ENCODE measurements around the gene RNF26. TPM values are rescaled to one million over a fixed set of nuclear protein-coding genes. Genes with fewer than 3 reads are reported as not detected.

Gene RNF26
- total RNA-seq, 1 experiment from 2014 or later, result 13.4 TPM

DNA sequence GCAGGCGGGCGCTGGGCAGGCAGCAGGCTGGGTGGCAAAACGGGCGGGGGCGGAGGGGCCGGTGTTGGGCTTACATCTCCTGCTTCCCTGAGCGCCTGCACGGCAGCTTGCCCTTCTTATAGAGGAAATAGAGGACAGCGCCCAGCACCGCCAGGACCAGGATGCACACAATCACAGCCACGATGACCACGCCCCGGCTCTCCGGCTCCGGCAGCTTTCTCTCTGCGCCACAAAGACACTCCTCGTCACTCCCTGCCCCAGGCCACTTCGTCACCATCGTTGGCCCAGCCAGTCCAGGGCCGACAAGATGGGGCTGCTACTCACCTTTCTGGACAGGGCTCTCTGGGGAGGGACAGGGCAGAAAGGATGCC, 23.7 kb upstream of the RNF26 start:
- no peak for DNase-seq (ENCODE audit: low read depth)
- in situ Hi-C loops (cut with HindIII; ENCODE audit: low pct_unique_long_range_greater_than_20kb, low sequenced_read_pairs), result loop anchor here (25.0 kb wide), 1 partner anchor 198 kb away; the partner anchor contains the start of genes C2CD2L, DPAGT1 and HINFP

- in situ Hi-C loops (cut with HindIII; ENCODE audit: low pct_unique_long_range_greater_than_20kb, low sequenced_read_pairs), result loop anchor here (25.0 kb wide), 1 partner anchor 202 kb away; the partner anchor contains the start of genes C2CD2L, DPAGT1 and HINFP
- no peak for DNase-seq (ENCODE audit: low read depth)
Measured at GRCh38 chr11:119314726-119315125, 19.6 kb upstream of the RNF26 start.

GRCh38 chr11:119315131-119316015, 19.0 kb upstream of the RNF26 start:
- in situ Hi-C loops (cut with HindIII; ENCODE audit: low pct_unique_long_range_greater_than_20kb, low sequenced_read_pairs), result loop anchor here (25.0 kb wide), 1 partner anchor 203 kb away; the partner anchor contains the start of genes C2CD2L, DPAGT1 and HINFP

DNA sequence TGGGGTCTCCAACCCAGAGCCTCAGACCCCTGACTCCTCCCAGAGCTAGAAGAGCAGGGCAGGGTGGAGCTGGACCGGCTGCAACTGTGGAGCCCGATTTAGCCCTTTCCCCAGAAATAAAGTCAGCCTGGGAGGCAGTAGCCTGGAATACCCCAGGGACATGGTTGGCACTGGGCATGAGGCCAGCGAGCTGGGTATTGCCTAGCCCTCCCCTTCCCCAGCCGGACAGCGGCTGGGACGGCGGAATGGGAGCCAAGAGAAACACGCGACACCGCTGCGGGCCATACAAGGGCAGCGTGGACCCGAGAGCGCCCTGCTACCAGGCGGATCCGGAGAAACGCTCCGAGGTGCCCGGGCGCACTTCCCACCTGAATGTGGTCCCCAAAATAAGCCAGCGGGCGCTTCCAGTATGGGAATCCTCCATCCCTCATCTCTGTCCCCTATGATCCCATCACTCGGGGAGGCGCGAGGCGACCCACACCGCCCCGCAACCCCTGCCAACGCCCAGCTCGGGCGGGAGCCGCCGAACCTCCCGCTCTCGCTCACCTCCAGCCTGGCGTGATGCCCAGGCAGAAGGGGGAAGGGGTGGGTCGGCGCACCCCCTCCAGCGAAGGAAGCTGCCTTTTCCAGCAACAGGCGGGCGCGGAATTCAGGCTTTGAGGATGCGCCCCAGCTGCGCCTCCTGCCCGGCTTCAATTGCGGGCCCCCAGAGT, 18.2 kb upstream of the RNF26 start:
- DNase-seq (ENCODE audit: low read depth), result no peak
- in situ Hi-C loops (cut with HindIII; ENCODE audit: low pct_unique_long_range_greater_than_20kb, low sequenced_read_pairs), result loop anchor here (25.0 kb wide), 1 partner anchor 204 kb away; the partner anchor contains the start of genes C2CD2L, DPAGT1 and HINFP

More at GRCh38 chr11:119315131-119316015, 19.0 kb upstream of the RNF26 start:
- peak; percentile 20 for DNase-seq (ENCODE audit: low read depth)

GRCh38 chr11:119316729-119317591, 17.4 kb upstream of the RNF26 start, which contains the start of gene MCAM:
Gene MCAM (minus strand): TSS chr11:119317130. CDS start chr11:119317101, 29 bp downstream.
- in situ Hi-C loops (cut with HindIII; ENCODE audit: low pct_unique_long_range_greater_than_20kb, low sequenced_read_pairs), result loop anchor here (25.0 kb wide), 1 partner anchor 205 kb away; the partner anchor contains the start of genes C2CD2L, DPAGT1 and HINFP
- DNase-seq (ENCODE audit: low read depth), result no peak

GRCh38 chr11:119317592-119318239, 16.6 kb upstream of the RNF26 start:
- in situ Hi-C loops (cut with HindIII; ENCODE audit: low pct_unique_long_range_greater_than_20kb, low sequenced_read_pairs), result loop anchor here (25.0 kb wide), 1 partner anchor 205 kb away; the partner anchor contains the start of genes C2CD2L, DPAGT1 and HINFP

GRCh38 chr11:119318240-119319135, 15.8 kb upstream of the RNF26 start:
- DNase-seq (ENCODE audit: low read depth), result no peak
- in situ Hi-C loops (cut with HindIII; ENCODE audit: low pct_unique_long_range_greater_than_20kb, low sequenced_read_pairs), result loop anchor here (25.0 kb wide), 1 partner anchor 206 kb away; the partner anchor contains the start of genes C2CD2L, DPAGT1 and HINFP

More at GRCh38 chr11:119317592-119318239, 16.6 kb upstream of the RNF26 start:
- DNase-seq (ENCODE audit: low read depth), result no peak

DNA sequence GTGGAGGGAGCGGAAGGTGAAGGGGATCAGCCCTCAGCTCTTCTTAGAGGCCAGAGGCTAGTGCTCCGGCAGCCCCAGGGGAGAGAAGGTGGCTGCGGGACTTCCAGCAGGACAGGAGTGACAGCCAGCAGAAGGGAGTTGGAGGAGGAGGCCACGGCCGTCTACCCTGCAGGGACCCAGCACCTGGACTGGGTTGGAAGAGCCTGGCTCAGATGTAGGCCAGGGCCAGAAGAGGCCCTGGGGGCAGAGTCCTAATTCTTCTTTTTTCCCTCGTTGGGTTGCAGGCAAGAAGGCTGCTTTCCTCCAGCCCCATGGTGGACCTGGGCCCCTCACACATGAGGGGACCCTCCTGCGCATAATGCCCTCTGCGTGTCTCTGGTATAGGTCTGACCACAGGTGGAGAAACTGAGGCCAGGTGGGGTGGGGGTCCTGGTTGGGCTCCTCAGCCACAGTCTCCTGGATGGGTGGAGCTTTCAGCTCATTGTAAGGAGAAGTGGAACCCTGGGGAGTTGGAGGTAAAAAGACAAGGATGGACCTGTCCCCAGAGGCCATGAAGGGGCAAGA, 15.1 kb upstream of the RNF26 start:
- no peak for DNase-seq (ENCODE audit: low read depth)
- in situ Hi-C loops (cut with HindIII; ENCODE audit: low pct_unique_long_range_greater_than_20kb, low sequenced_read_pairs), result loop anchor here (25.0 kb wide), 1 partner anchor 207 kb away; the partner anchor contains the start of genes C2CD2L, DPAGT1 and HINFP

DNA sequence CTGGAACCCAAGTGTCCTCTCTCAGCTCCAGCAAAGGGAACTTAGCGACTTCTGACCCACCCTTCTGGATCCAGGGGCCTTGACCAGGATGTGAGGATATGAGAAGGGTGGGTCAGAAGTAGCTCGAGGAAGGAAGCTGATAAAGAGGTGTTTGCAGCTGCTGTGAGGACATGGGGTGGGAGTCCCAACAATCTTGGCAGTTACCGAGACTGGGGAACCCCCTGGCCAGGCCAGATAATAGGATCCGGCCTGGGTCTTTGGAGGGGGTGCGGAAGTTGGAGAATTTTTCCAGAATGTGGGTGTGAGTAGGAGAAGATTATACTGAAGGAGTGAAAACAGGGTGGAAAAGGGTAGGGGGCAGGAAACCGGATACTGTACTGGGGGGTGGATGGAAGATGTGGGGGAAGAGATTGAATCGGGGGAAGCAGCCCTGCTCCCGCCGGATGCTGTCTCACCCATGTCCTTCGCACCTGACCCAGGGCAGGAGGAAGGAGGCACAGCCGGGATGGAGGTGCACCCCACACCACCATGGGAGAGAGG, 14.6 kb upstream of the RNF26 start:
- DNase-seq (ENCODE audit: low read depth), result no peak
- in situ Hi-C loops (cut with HindIII; ENCODE audit: low pct_unique_long_range_greater_than_20kb, low sequenced_read_pairs), result loop anchor here (25.0 kb wide), 1 partner anchor 207 kb away; the partner anchor contains the start of genes C2CD2L, DPAGT1 and HINFP

DNA sequence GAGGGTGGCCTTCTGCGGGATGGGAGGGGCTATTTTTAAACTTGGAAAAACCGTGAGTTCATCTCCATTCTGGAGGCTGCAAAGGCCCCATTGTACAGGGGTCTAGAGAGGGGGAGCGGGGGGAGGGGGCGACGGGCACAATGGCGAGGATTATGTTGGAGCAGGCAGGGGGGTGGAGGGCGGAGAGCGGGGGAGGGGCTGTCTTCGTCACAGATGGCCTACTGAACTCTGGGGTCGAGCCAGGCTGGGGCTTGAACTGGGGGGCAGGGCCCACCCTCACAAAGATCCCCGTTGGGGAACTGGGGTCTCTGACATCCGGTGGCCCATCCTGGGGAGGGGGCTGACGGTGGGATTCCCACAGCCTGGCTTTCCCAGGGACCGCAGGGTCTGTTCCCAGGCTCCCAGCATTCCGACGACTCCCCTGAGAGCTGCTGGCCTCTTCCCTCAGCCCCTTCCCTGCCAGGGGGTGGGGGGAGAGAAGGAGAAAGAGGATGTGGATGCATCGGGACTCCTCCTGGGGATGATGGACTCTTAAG, 14.0 kb upstream of the RNF26 start:
- no peak for DNase-seq (ENCODE audit: low read depth)
- in situ Hi-C loops (cut with HindIII; ENCODE audit: low pct_unique_long_range_greater_than_20kb, low sequenced_read_pairs), result loop anchor here (25.0 kb wide), 1 partner anchor 208 kb away; the partner anchor contains the start of genes C2CD2L, DPAGT1 and HINFP

DNA sequence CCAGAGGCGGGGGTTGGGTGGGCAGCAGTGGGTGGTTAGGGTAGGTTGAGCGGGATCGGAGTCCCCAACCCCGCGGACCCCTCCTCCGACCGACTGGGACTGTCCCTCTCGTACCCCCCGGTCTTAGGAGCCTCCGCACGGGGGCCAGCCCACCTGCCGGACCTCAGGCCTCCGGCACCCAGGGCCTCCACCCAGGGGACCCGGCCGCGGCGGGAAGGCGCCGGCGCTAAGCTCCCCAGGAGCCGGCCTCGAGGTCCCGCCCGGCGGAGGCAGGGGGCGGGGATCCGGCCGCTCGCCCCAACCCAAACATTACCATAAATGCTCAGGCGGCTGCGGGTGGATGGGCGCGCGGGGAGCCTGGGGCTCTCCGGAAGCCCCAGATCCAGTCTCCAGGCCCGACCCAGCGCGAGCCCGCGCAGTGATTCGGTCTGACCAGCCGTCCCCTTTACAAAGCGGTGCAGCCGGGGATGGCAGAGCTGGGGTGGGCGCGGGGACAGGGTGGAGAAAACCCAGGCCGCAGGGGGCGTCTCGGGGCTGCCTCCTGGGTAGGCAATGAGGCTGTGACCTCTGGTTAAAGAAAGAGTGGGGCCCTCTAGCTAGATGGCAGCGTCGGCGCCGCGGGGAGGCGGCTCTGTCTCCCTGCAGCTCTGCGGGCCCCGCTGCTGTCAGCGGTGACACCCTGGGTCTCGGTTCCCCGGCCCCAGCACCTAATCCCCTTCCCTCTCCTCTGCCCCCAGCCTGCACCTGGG, 13.4 kb upstream of the RNF26 start:
- in situ Hi-C loops (cut with HindIII; ENCODE audit: low pct_unique_long_range_greater_than_20kb, low sequenced_read_pairs), result loop anchor here (25.0 kb wide), 1 partner anchor 209 kb away; the partner anchor contains the start of genes C2CD2L, DPAGT1 and HINFP
- DNase-seq (ENCODE audit: low read depth), result no peak

DNA sequence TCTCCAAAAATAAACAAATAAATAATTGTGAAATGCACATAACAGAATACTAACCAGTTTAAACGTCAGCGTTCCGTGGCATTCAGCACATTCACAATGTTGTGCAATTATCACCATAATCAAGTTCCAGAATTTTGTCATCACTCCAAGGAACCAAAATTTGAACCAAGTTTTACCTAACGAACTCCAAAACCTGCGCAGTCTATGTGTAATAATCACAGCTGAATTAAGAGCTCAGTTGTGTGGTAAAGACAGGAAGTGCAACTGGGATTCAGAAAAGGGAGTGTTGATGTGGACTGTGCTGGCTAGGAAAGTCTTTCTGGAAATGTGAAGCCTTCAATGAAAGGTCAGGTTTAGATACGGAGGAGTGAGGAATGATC, 12.0 kb upstream of the RNF26 start:
- in situ Hi-C loops (cut with HindIII; ENCODE audit: low pct_unique_long_range_greater_than_20kb, low sequenced_read_pairs), result loop anchor here (25.0 kb wide), 1 partner anchor 210 kb away; the partner anchor contains the start of genes C2CD2L, DPAGT1 and HINFP
- no peak for DNase-seq (ENCODE audit: low read depth)

DNA sequence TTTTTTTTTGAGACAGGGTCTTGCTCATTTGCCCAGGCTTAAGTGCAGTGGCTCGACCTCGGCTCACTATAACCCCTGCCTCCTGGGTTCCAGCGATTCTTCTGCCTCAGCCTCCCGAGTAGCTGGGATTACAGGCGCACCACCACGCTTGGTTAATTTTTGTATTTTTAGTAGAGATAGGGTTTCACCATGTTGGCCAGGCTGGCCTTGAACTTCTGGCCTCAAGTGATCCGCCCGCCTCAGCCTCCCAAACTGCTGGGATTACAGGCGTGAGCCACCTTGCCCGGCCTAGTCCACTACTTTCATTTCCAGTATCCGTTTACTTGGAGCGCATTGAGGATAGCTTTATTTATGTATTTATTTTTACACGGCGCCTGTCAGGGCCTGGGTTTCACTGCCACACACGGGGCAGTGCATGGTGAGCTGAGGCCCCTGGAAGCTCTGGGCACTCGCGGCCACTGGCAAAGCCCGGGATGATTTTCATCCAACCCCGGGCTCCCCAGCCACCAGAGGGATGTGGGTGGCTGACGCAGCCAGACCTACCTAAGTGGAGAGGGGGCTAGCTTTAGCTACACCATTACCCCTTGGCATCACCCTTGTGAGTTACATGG, 11.3 kb upstream of the RNF26 start:
- in situ Hi-C loops (cut with HindIII; ENCODE audit: low pct_unique_long_range_greater_than_20kb, low sequenced_read_pairs), result loop anchor here (25.0 kb wide), 1 partner anchor 211 kb away; the partner anchor contains the start of genes C2CD2L, DPAGT1 and HINFP
- DNase-seq (ENCODE audit: low read depth), result no peak

- peak; percentile 35 for DNase-seq (ENCODE audit: low read depth)
- in situ Hi-C loops (cut with HindIII; ENCODE audit: low pct_unique_long_range_greater_than_20kb, low sequenced_read_pairs), result loop anchor here (25.0 kb wide), 1 partner anchor 211 kb away; the partner anchor contains the start of genes C2CD2L, DPAGT1 and HINFP
Measured at GRCh38 chr11:119323532-119324033, 10.7 kb upstream of the RNF26 start.

All from Caki2 (cell line).